Astrocyte (in vitro differentiated cells and primary cell): ENCODE data around the gene PIGL. TPM values are rescaled to one million over a fixed set of nuclear protein-coding genes. Genes with fewer than 3 reads are reported as not detected.

Source experiments
- DNase-seq: peaks from one replicate; pipeline ENCODE4 v3.0.0-alpha.2; 2010; ENCODE audit warnings: low read depth
- FAIRE-seq: peaks from 2 replicates; lab custom pipeline; 2011; peaks lifted over from hg19 to GRCh38; lab: Jason Lieb, UNC
- H2AFZ ChIP-seq: 2 replicates; pipeline ENCODE4 v1.6.0; 2012; ENCODE audit warnings: low read depth, low read length, inconsistent platforms
- H3K27ac ChIP-seq: 2 replicates; pipeline ENCODE4 v1.5.1; 2011; ENCODE audit warnings: low read depth, low read length, inconsistent platforms
- H3K27me3 ChIP-seq: 2 replicates; pipeline ENCODE4 v1.6.0; 2011; ENCODE audit warnings: low read length, inconsistent platforms; ENCODE audit not compliant: insufficient read depth
- H3K36me3 ChIP-seq: 2 replicates; pipeline ENCODE4 v1.5.1; 2011; ENCODE audit warnings: low read length, inconsistent platforms; ENCODE audit not compliant: insufficient read depth
- H3K4me1 ChIP-seq: 2 replicates; pipeline ENCODE4 v1.5.1; 2011; ENCODE audit warnings: low read length, inconsistent platforms; ENCODE audit not compliant: insufficient read depth
- H3K4me2 ChIP-seq: 2 replicates; pipeline ENCODE4 v1.6.0; 2012; ENCODE audit warnings: low read length, inconsistent platforms
- H3K4me3 ChIP-seq: 2 replicates; pipeline ENCODE4 v1.5.1; 2011; ENCODE audit warnings: low read depth, mild to moderate bottlenecking, low read length, inconsistent platforms; ENCODE audit not compliant: insufficient read depth
- H3K79me2 ChIP-seq: 2 replicates; pipeline ENCODE4 v1.6.0; 2012; ENCODE audit warnings: mild to moderate bottlenecking, low read length, inconsistent platforms; ENCODE audit not compliant: insufficient read depth
- H3K9ac ChIP-seq: 2 replicates; pipeline ENCODE4 v1.6.0; 2012; ENCODE audit warnings: mild to moderate bottlenecking, low read length, inconsistent platforms
- H3K9me3 ChIP-seq: 2 replicates; pipeline ENCODE4 v1.5.1; 2012; ENCODE audit warnings: low read depth, mild to moderate bottlenecking, low read length, inconsistent platforms; ENCODE audit not compliant: insufficient read depth
- H4K20me1 ChIP-seq: 2 replicates; pipeline ENCODE4 v1.6.0; 2012; ENCODE audit warnings: low read length, inconsistent platforms; ENCODE audit not compliant: insufficient read depth
- H3K27ac Mint-ChIP-seq: one replicate; pipeline ENCODE4 v1.8.0; 2021; ENCODE audit warnings: mild to moderate bottlenecking, mixed read lengths; ENCODE audit not compliant: unreplicated experiment
- H3K27me3 Mint-ChIP-seq: one replicate; pipeline ENCODE4 v1.8.0; 2021; ENCODE audit warnings: low read depth, mixed read lengths; ENCODE audit not compliant: unreplicated experiment
- H3K36me3 Mint-ChIP-seq: one replicate; pipeline ENCODE4 v1.8.0; 2021; ENCODE audit warnings: low read depth, mixed read lengths; ENCODE audit not compliant: unreplicated experiment
- H3K4me1 Mint-ChIP-seq: one replicate; pipeline ENCODE4 v1.8.0; 2021; ENCODE audit warnings: low read depth, mixed read lengths; ENCODE audit not compliant: unreplicated experiment
- H3K4me3 Mint-ChIP-seq: one replicate; pipeline ENCODE4 v1.8.0; 2021; ENCODE audit warnings: mild to moderate bottlenecking, moderate library complexity, mixed read lengths; ENCODE audit not compliant: unreplicated experiment
- H3K9me3 Mint-ChIP-seq: one replicate; pipeline ENCODE4 v1.8.0; 2021; ENCODE audit warnings: mild to moderate bottlenecking, mixed read lengths; ENCODE audit not compliant: unreplicated experiment
- CTCF ChIP-seq: IDR thresholded peaks from 2 replicates; pipeline ENCODE4 v1.5.1; 2011; ENCODE audit warnings: low read depth, mild to moderate bottlenecking, inconsistent platforms, low read length, moderate library complexity; ENCODE audit not compliant: insufficient read depth
- EZH2 ChIP-seq: IDR thresholded peaks from 2 replicates; pipeline ENCODE4 v1.6.1; 2012; ENCODE audit warnings: mild to moderate bottlenecking, low read length, inconsistent platforms; ENCODE audit not compliant: insufficient read depth
- total RNA-seq: library from RNA; stranded (reverse); gene quantifications from 2 replicates; pipeline ENCODE4 v1.2.1, GENCODE V29; 2021

The PIGL gene
- total RNA-seq, 1 donor from 2014 or later = 21.9 TPM

GRCh38 chr17:16273499-16273898, 56.5 kb downstream of the PIGL start:
- DNase-seq = peak; percentile 81
- H3K4me3 Mint-ChIP-seq = peak overlapping the region; percentile 34
- Histone ChIP-seq H3K9me3 (peaks cover 2% of the 10 kb centered on the region), H2AFZ (no peak overlapping the region), H3K9ac (peak overlapping the region; percentile 51), H3K4me2 (peak overlapping the region; percentile 57), H3K27me3 (no peaks in the 10 kb centered on the region), H3K27ac (peak overlapping the region; percentile 84), H4K20me1 (no peaks in the 10 kb centered on the region), H3K79me2 (no peaks in the 10 kb centered on the region), H3K4me3 (no peak overlapping the region), H3K4me1 (peaks cover 14% of the 10 kb centered on the region), H3K36me3 (no peaks in the 10 kb centered on the region)
- H3K27me3 Mint-ChIP-seq = no peaks in the 10 kb centered on the region
- peaks cover 3% of the 10 kb centered on the region for H3K9me3 Mint-ChIP-seq
- H3K36me3 Mint-ChIP-seq = no peaks in the 10 kb centered on the region
- H3K27ac Mint-ChIP-seq = peak overlapping the region; percentile 43
- FAIRE-seq = no peak
- TF ChIP-seq EZH2 = no peak
- TF ChIP-seq CTCF = no peak
- peaks cover 11% of the 10 kb centered on the region for H3K4me1 Mint-ChIP-seq

GRCh38 chr17:16273929-16274339, 56.9 kb downstream of the PIGL start:
- TF ChIP-seq CTCF (no peak), EZH2 (no peak)
- Histone ChIP-seq H2AFZ (no peak overlapping the region), H3K4me3 (no peak overlapping the region), H3K9ac (peak overlapping the region; percentile 51), H4K20me1 (no peaks in the 10 kb centered on the region), H3K36me3 (no peaks in the 10 kb centered on the region), H3K79me2 (no peaks in the 10 kb centered on the region), H3K27me3 (no peaks in the 10 kb centered on the region), H3K9me3 (peaks cover 2% of the 10 kb centered on the region), H3K27ac (peak overlapping the region; percentile 84), H3K4me2 (peak overlapping the region; percentile 57), H3K4me1 (peaks cover 14% of the 10 kb centered on the region)
- no peak for FAIRE-seq
- Mint-ChIP-seq H3K9me3 (peaks cover 6% of the 10 kb centered on the region), H3K4me1 (peaks cover 11% of the 10 kb centered on the region), H3K27me3 (no peaks in the 10 kb centered on the region), H3K36me3 (no peaks in the 10 kb centered on the region), H3K4me3 (no peak overlapping the region), H3K27ac (no peak overlapping the region)
- no peak for DNase-seq

GRCh38 chr17:16275024-16275423, 58.0 kb downstream of the PIGL start:
- H3K9me3 ChIP-seq = peaks cover 2% of the 10 kb centered on the region
- H3K9me3 Mint-ChIP-seq = peaks cover 7% of the 10 kb centered on the region
- H3K36me3 ChIP-seq = no peaks in the 10 kb centered on the region
- no peak overlapping the region for H2AFZ ChIP-seq
- no peaks in the 10 kb centered on the region for H3K79me2 ChIP-seq
- TF ChIP-seq CTCF = no peak
- no peak for TF ChIP-seq EZH2
- H3K4me1 ChIP-seq = peaks cover 14% of the 10 kb centered on the region
- H3K4me3 Mint-ChIP-seq = no peak overlapping the region
- H3K36me3 Mint-ChIP-seq = no peaks in the 10 kb centered on the region
- no peaks in the 10 kb centered on the region for H3K27me3 ChIP-seq
- H3K4me3 ChIP-seq = no peak overlapping the region
- H3K9ac ChIP-seq = no peak overlapping the region
- no peak overlapping the region for H3K27ac ChIP-seq
- H3K27ac Mint-ChIP-seq = no peak overlapping the region
- DNase-seq (no peak), FAIRE-seq (no peak)
- H3K4me1 Mint-ChIP-seq = peaks cover 8% of the 10 kb centered on the region
- H3K27me3 Mint-ChIP-seq = no peaks in the 10 kb centered on the region
- no peak overlapping the region for H3K4me2 ChIP-seq
- H4K20me1 ChIP-seq = no peaks in the 10 kb centered on the region
